Measurements from ENCODE around the gene WNT1. TPM values are rescaled to one million over a fixed set of nuclear protein-coding genes. Genes with fewer than 3 reads are reported as not detected.

The WNT1 gene
- total RNA-seq, 2 donors from 2014 or later = not detected

GRCh38 chr12:48969160-48969771, 8.9 kb upstream of the WNT1 start:
- H3K27me3 ChIP-seq (ENCODE audit: control insufficient read depth, insufficient read depth, low read length, poor library complexity, severe bottlenecking) = peaks cover 67% of the 10 kb centered on the region
- H3K36me3 Mint-ChIP-seq (ENCODE audit: low read depth) = no peaks in the 10 kb centered on the region

GRCh38 chr12:48969833-48970701, 8.1 kb upstream of the WNT1 start:
- Histone ChIP-seq H3K9me3 (ENCODE audit: control insufficient read depth, low read length) (no peaks in the 10 kb centered on the region), H3K9ac (ENCODE audit: extremely low read depth, low read length, poor library complexity, severe bottlenecking) (no peak overlapping the region), H3K27ac (ENCODE audit: low read depth, low read length) (no peak overlapping the region), H3K27me3 (ENCODE audit: control insufficient read depth, insufficient read depth, low read length, poor library complexity, severe bottlenecking) (peaks cover 76% of the 10 kb centered on the region), H3K4me1 (ENCODE audit: control insufficient read depth, insufficient read depth, low read length) (no peaks in the 10 kb centered on the region), H3K36me3 (ENCODE audit: control insufficient read depth, insufficient read depth, low read length) (no peaks in the 10 kb centered on the region), H3K4me3 (ENCODE audit: low read length) (no peak overlapping the region)
- 11 to 17% methylated on average over 28 to 77 of the region's 77 CpGs for WGBS, 2 experiments (ENCODE audit: insufficient coverage in 1 of 2, insufficient read length in 1 of 2)
- H3K27ac Mint-ChIP-seq = no peak overlapping the region
- peaks cover 80% of the 10 kb centered on the region for H3K27me3 Mint-ChIP-seq (ENCODE audit: insufficient read depth)
- DNase-seq = peak; percentile 86
- no peaks in the 10 kb centered on the region for H3K9me3 Mint-ChIP-seq
- no peaks in the 10 kb centered on the region for H3K36me3 Mint-ChIP-seq (ENCODE audit: low read depth)
- TF ChIP-seq CTCF (conservative IDR thresholded peaks at IDR 0.05) = peak; percentile 38
- peaks cover 17% of the 10 kb centered on the region for H3K4me1 Mint-ChIP-seq
- H3K4me3 Mint-ChIP-seq = peak overlapping the region; percentile 51

More at GRCh38 chr12:48969160-48969771, 8.9 kb upstream of the WNT1 start:
- Histone ChIP-seq H3K4me1 (ENCODE audit: control insufficient read depth, insufficient read depth, low read length) (no peaks in the 10 kb centered on the region), H3K9ac (ENCODE audit: extremely low read depth, low read length, poor library complexity, severe bottlenecking) (no peak overlapping the region), H3K27ac (ENCODE audit: low read depth, low read length) (no peak overlapping the region), H3K36me3 (ENCODE audit: control insufficient read depth, insufficient read depth, low read length) (no peaks in the 10 kb centered on the region), H3K9me3 (ENCODE audit: control insufficient read depth, low read length) (no peaks in the 10 kb centered on the region), H3K4me3 (ENCODE audit: low read length) (no peak overlapping the region)
- Mint-ChIP-seq H3K27ac (no peak overlapping the region), H3K4me1 (peaks cover 20% of the 10 kb centered on the region), H3K9me3 (no peaks in the 10 kb centered on the region), H3K4me3 (no peak overlapping the region), H3K27me3 (ENCODE audit: insufficient read depth) (peaks cover 72% of the 10 kb centered on the region)
- DNase-seq = peak; percentile 70
- WGBS, 2 experiments (ENCODE audit: insufficient coverage in 1 of 2, insufficient read length in 1 of 2) = 45 to 55% methylated on average over 4 to 8 of the region's 8 CpGs
- no peak for TF ChIP-seq CTCF (conservative IDR thresholded peaks at IDR 0.05)

GRCh38 chr12:48970702-48971334, 7.3 kb upstream of the WNT1 start:
- Histone ChIP-seq H3K27ac (ENCODE audit: low read depth, low read length) (no peak overlapping the region), H3K9me3 (ENCODE audit: control insufficient read depth, low read length) (no peaks in the 10 kb centered on the region), H3K27me3 (ENCODE audit: control insufficient read depth, insufficient read depth, low read length, poor library complexity, severe bottlenecking) (peaks cover 83% of the 10 kb centered on the region), H3K4me1 (ENCODE audit: control insufficient read depth, insufficient read depth, low read length) (no peaks in the 10 kb centered on the region), H3K9ac (ENCODE audit: extremely low read depth, low read length, poor library complexity, severe bottlenecking) (no peak overlapping the region), H3K36me3 (ENCODE audit: control insufficient read depth, insufficient read depth, low read length) (no peaks in the 10 kb centered on the region), H3K4me3 (ENCODE audit: low read length) (peak overlapping the region; percentile 76)
- Mint-ChIP-seq H3K4me3 (peak overlapping the region; percentile 51), H3K27me3 (ENCODE audit: insufficient read depth) (peaks cover 84% of the 10 kb centered on the region), H3K27ac (no peak overlapping the region), H3K9me3 (no peaks in the 10 kb centered on the region), H3K36me3 (ENCODE audit: low read depth) (no peaks in the 10 kb centered on the region), H3K4me1 (peaks cover 15% of the 10 kb centered on the region)
- WGBS, 2 experiments (ENCODE audit: insufficient coverage in 1 of 2, insufficient read length in 1 of 2) = 21 to 29% methylated on average over 3 to 7 of the region's 10 CpGs
- TF ChIP-seq CTCF (conservative IDR thresholded peaks at IDR 0.05) = no peak
- peak; percentile 60 for DNase-seq

Data from endodermal cell (in vitro differentiated cells).